ENCODE data around the gene GPRASP2. TPM values are rescaled to one million over a fixed set of nuclear protein-coding genes. Genes with fewer than 3 reads are reported as not detected.
"Not testable (repeated sequence)": the region's sequence is repeated elsewhere in the genome, so short reads cannot be mapped to it uniquely, and the experiment has no call there.

The GPRASP2 gene
- total RNA-seq, 1 donor from 2014 or later = 14.5 TPM

- TF ChIP-seq CTCF (IDR thresholded peaks at IDR 0.05; ENCODE audit: borderline replicate concordance) = peak; percentile 67
- H3K27ac ChIP-seq (replicated peaks) = peak overlapping the region; percentile 87
- H3K36me3 ChIP-seq = no peaks in the 10 kb centered on the region
- peaks cover 3% of the 10 kb centered on the region for H3K4me1 ChIP-seq
- intact Hi-C loops (cut with micrococcal nuclease) = no loop called here
- H3K4me3 ChIP-seq = peak overlapping the region; percentile 78
- H3K9me3 ChIP-seq (replicated peaks) = no peaks in the 10 kb centered on the region
- H3K27me3 ChIP-seq (ENCODE audit: low read depth) = no peaks in the 10 kb centered on the region
- DNase-seq = peak; percentile 35
Measured at GRCh38 chrX:102712981-102713625, 855 bp downstream of the GPRASP2 start.

GRCh38 chrX:102714994-102715393 lies 2.7 kb downstream of the GPRASP2 start:
- DNase-seq = no peak
- intact Hi-C loops (cut with micrococcal nuclease) = no loop called here
- Histone ChIP-seq H3K4me1 (peaks cover 3% of the 10 kb centered on the region), H3K9me3 (replicated peaks) (no peaks in the 10 kb centered on the region), H3K36me3 (no peaks in the 10 kb centered on the region), H3K27ac (replicated peaks) (no peak overlapping the region), H3K4me3 (no peak overlapping the region), H3K27me3 (ENCODE audit: low read depth) (no peaks in the 10 kb centered on the region)
- TF ChIP-seq CTCF (IDR thresholded peaks at IDR 0.05; ENCODE audit: borderline replicate concordance) = no peak

GRCh38 chrX:102715967-102716366 lies 3.7 kb downstream of the GPRASP2 start:
- H3K36me3 ChIP-seq = no peaks in the 10 kb centered on the region
- intact Hi-C loops (cut with micrococcal nuclease) = no loop called here
- no peaks in the 10 kb centered on the region for H3K9me3 ChIP-seq (replicated peaks)
- H3K4me3 ChIP-seq = no peak overlapping the region
- H3K27me3 ChIP-seq (ENCODE audit: low read depth) = no peaks in the 10 kb centered on the region
- DNase-seq = no peak
- peaks cover 3% of the 10 kb centered on the region for H3K4me1 ChIP-seq
- TF ChIP-seq CTCF (IDR thresholded peaks at IDR 0.05; ENCODE audit: borderline replicate concordance) = no peak
- no peak overlapping the region for H3K27ac ChIP-seq (replicated peaks)

GRCh38 chrX:102720237-102721168 lies 8.3 kb downstream of the GPRASP2 start, which contains the start of gene GPRASP3:
Gene GPRASP3, plus strand, starts transcription at chrX:102720743. Its CDS starts 28,253 bp downstream, at chrX:102748996.
- Histone ChIP-seq H3K9me3 (replicated peaks) (no peaks in the 10 kb centered on the region), H3K4me1 (no peaks in the 10 kb centered on the region), H3K36me3 (no peaks in the 10 kb centered on the region), H3K27me3 (ENCODE audit: low read depth) (no peaks in the 10 kb centered on the region), H3K27ac (replicated peaks) (peak within 1 kb of the TSS; percentile 57), H3K4me3 (peak within 1 kb of the TSS; percentile 66)
- DNase-seq = peak; percentile 76
- intact Hi-C loops (cut with micrococcal nuclease) = no loop called here
- no peak for TF ChIP-seq CTCF (IDR thresholded peaks at IDR 0.05; ENCODE audit: borderline replicate concordance)

- DNase-seq; H3K9me3 ChIP-seq (replicated peaks); H3K36me3 ChIP-seq; H3K4me1 ChIP-seq; H3K27me3 ChIP-seq (ENCODE audit: low read depth); H3K27ac ChIP-seq (replicated peaks); intact Hi-C loops (cut with micrococcal nuclease): not testable (repeated sequence)
- peak overlapping the region; percentile 66 for H3K4me3 ChIP-seq
Measured at GRCh38 chrX:102721169-102721506, 8.9 kb downstream of the GPRASP2 start.

GRCh38 chrX:102723456-102723855 lies 11.2 kb downstream of the GPRASP2 start:
- no peak for DNase-seq
- Histone ChIP-seq H3K27ac (replicated peaks) (no peak overlapping the region), H3K4me1 (no peaks in the 10 kb centered on the region), H3K4me3 (no peak overlapping the region), H3K9me3 (replicated peaks) (no peaks in the 10 kb centered on the region), H3K27me3 (ENCODE audit: low read depth) (no peaks in the 10 kb centered on the region), H3K36me3 (no peaks in the 10 kb centered on the region)
- no peak for TF ChIP-seq CTCF (IDR thresholded peaks at IDR 0.05; ENCODE audit: borderline replicate concordance)
- intact Hi-C loops (cut with micrococcal nuclease) = no loop called here
